ENCODE data around the gene ZMYND8.

Gene ZMYND8

DNA sequence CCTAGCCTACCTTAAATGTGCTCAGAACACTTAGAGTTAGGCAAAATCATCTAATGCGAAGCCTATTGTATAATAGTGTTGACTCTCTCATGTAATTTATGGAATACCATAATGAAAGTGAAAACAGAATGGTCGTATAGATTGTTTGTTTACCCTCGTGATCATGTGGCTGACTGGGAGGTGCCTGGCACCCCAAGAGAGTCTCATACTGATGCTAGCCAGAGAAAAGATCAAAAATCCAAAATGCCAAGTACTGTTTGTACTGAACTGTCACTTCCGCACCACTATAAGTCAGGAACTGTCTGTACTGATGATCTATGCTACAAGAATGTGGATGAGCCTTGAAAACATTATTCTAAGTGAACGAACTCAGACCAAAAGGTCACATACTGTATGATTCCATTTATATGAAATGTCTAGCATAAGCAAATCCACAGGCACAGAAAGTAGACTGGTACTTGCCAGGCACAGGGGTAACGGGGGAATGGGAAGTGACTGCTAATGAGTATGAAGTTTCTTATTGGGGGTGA lies 22.4 kb downstream of the ZMYND8 start:
- no peaks in the 10 kb centered on the region for H3K27me3 ChIP-seq (ENCODE audit: control insufficient read depth in 1 of 2, insufficient read depth in 2 of 2, low read length in 2 of 2)
- H3K4me3 ChIP-seq (ENCODE audit: low read depth in 1 of 2, low read length in 2 of 2) = peak overlapping the region in 1 of 2 donors; percentile 19
- H3K4me1 ChIP-seq (ENCODE audit: insufficient read depth, low read length) = peaks cover 71% of the 10 kb centered on the region
- H3K27ac ChIP-seq (ENCODE audit: low read depth, low read length) = peak overlapping the region; percentile 77
- H3K9me3 ChIP-seq (ENCODE audit: low read length) = no peaks in the 10 kb centered on the region
- no peaks in the 10 kb centered on the region for H3K36me3 ChIP-seq (ENCODE audit: insufficient read depth, low read length)
- no peak overlapping the region for H3K9ac ChIP-seq (ENCODE audit: low read length)

DNA sequence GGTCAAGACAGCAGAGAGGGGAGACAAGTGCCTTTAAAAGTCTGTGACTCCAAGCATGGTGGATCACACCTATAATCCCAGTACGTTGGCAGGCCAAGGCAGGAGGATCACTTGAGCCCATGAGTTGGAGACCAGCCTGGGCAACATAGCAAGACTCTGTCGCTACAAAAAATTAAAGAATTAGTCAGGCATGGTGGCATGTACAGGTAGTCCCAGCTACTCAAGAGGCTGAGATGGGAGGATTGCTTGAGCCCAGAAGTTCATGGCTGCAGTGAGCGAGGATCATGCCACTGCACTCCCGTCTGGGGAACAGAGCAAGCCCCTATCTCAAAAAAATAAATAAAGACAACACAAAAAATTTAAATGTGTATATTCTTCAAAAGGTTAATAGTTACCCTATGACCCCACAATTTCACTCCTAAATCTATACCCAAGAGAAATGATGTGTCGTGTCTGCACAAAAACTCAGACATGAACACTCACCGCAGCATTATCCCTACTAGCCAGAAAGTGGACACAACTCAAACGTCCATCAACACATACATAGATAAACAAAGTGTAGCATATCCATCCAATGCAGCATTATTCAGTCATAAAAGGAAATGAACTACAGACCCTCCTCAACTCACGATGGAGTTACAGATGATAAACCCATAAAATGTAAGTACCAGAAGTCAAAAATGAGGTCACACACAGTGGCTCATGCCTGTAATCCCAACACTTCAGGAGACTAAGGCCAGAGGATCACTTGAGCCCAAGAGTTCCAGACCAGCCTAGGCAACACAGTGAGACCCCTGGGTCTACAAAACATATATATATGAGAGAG lies 23.9 kb downstream of the ZMYND8 start:
- Histone ChIP-seq H3K27ac (ENCODE audit: low read depth, low read length) (peak overlapping the region; percentile 53), H3K36me3 (ENCODE audit: insufficient read depth, low read length) (no peaks in the 10 kb centered on the region), H3K4me1 (ENCODE audit: insufficient read depth, low read length) (peaks cover 77% of the 10 kb centered on the region)

DNA sequence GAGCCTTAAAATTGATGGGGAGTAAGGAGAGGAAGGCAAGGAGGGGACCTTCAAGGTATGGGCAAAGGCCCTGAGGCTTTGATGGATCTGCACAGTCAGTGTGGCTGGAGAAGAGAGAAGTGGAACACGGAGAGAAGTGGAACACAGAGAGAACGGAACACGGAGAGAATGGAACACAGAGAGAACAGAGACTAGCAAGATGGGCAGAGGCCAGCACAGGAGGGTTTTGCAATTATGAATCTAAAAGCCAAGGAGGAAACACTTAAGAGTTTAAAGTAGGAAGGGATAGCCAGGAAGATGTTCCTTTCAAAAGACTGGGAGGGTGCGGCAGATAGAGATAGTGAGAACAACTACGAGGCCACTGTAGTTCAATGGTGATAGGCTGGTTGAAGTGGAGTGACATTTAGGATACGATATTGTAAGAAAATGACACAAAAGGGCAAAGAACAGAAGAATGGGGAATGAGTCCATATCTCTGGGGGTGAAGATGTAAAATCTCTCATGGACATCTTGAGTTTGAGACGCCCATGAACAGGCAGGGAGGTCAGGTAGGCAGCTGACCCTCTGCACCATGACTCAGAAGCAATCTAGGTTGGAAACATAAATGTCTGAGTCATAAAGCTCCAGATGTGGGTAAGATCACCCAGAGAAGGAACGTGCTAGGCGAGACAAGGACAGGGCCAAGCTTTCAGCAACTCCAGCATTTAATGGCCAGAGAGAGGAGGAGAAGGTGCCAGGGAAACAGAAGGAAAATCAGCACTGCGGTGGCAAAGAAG lies 25.4 kb downstream of the ZMYND8 start:
- Histone ChIP-seq H3K9me3 (ENCODE audit: low read length) (no peaks in the 10 kb centered on the region), H3K27me3 (ENCODE audit: control insufficient read depth in 1 of 2, insufficient read depth in 2 of 2, low read length in 2 of 2) (no peaks in the 10 kb centered on the region), H3K36me3 (ENCODE audit: insufficient read depth, low read length) (no peaks in the 10 kb centered on the region), H3K27ac (ENCODE audit: low read depth, low read length) (peak overlapping the region; percentile 44), H3K9ac (ENCODE audit: low read length) (no peak overlapping the region), H3K4me1 (ENCODE audit: insufficient read depth, low read length) (peaks cover 67% of the 10 kb centered on the region), H3K4me3 (ENCODE audit: low read depth in 1 of 2, low read length in 2 of 2) (no peak overlapping the region)

More for the DNA sequence above, 23.9 kb downstream of the ZMYND8 start:
- Histone ChIP-seq H3K4me3 (ENCODE audit: low read depth in 1 of 2, low read length in 2 of 2) (no peak overlapping the region), H3K27me3 (ENCODE audit: control insufficient read depth in 1 of 2, insufficient read depth in 2 of 2, low read length in 2 of 2) (no peaks in the 10 kb centered on the region), H3K9ac (ENCODE audit: low read length) (no peak overlapping the region), H3K9me3 (ENCODE audit: low read length) (no peaks in the 10 kb centered on the region)

DNA sequence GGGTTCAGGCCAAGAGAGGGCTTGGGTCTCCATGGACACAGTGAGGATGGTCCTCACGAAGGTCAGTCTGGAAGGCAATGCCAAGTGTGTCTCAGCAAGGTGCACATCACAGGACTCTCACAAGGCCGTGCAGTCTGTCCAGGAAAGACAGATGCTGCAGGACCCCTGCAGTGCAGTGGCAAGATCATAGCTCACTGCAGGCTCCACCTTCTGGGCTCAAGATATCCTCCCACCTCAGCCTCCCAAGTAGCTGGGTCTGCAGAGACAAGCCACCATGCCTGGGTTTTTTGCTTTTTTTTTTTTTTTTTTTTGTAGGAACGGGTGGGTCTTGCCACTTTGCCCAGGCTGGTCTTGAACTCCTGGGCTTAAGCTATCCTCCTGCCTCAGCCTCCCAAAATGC lies 26.4 kb downstream of the ZMYND8 start:
- Histone ChIP-seq H3K36me3 (ENCODE audit: insufficient read depth, low read length) (no peaks in the 10 kb centered on the region), H3K9ac (ENCODE audit: low read length) (no peak overlapping the region), H3K4me3 (ENCODE audit: low read depth in 1 of 2, low read length in 2 of 2) (no peak overlapping the region), H3K27ac (ENCODE audit: low read depth, low read length) (peak overlapping the region; percentile 45), H3K9me3 (ENCODE audit: low read length) (no peaks in the 10 kb centered on the region), H3K4me1 (ENCODE audit: insufficient read depth, low read length) (peaks cover 57% of the 10 kb centered on the region), H3K27me3 (ENCODE audit: control insufficient read depth in 1 of 2, insufficient read depth in 2 of 2, low read length in 2 of 2) (no peaks in the 10 kb centered on the region)

DNA sequence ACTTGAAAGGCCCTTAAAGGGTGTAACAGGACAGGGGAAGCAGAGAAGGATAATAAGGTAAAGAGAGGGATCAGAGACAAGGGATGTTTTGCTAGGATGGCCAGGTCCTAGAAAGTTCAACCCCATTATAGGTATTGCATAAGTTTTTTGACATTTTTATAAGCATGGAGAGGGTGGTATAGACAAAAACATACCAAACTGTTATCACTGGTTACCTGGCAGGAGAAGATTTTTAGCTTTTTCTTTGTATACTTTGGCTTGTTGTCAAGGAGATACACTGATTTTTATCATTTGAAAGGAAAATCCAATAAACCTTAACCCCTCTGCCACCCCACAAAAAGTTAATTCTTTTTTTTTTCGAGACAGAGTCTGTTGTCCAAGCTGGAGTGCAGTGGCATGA lies 28.4 kb downstream of the ZMYND8 start:
- H3K27me3 ChIP-seq (ENCODE audit: control insufficient read depth in 1 of 2, insufficient read depth in 2 of 2, low read length in 2 of 2) = no peaks in the 10 kb centered on the region
- peaks cover 41% of the 10 kb centered on the region for H3K4me1 ChIP-seq (ENCODE audit: insufficient read depth, low read length)
- H3K4me3 ChIP-seq (ENCODE audit: low read depth in 1 of 2, low read length in 2 of 2) = no peak overlapping the region
- peak overlapping the region; percentile 81 for H3K27ac ChIP-seq (ENCODE audit: low read depth, low read length)
- H3K9ac ChIP-seq (ENCODE audit: low read length) = no peak overlapping the region
- no peaks in the 10 kb centered on the region for H3K9me3 ChIP-seq (ENCODE audit: low read length)
- no peaks in the 10 kb centered on the region for H3K36me3 ChIP-seq (ENCODE audit: insufficient read depth, low read length)

DNA sequence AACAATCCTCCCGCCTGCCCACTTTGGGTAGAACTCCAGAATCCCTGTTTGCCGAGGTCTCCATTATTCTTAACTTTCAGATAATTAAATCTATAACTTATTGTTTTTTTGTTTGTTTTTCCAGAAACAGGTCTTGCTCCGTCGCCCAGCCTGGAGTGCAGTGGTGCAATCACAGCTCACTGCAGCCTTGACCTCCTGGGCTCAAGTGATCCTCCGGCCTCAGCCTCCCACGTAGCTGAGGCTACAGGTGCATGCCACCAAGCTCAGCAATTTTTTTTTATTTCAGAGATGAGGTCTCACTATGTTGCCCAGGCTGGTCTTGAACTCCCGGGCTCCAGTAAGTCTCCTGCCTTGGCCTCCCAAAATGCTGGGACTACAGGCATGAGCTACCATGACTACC lies 28.8 kb downstream of the ZMYND8 start:
- peaks cover 39% of the 10 kb centered on the region for H3K4me1 ChIP-seq (ENCODE audit: insufficient read depth, low read length)
- no peaks in the 10 kb centered on the region for H3K36me3 ChIP-seq (ENCODE audit: insufficient read depth, low read length)
- H3K4me3 ChIP-seq (ENCODE audit: low read depth in 1 of 2, low read length in 2 of 2) = no peak overlapping the region
- no peak overlapping the region for H3K9ac ChIP-seq (ENCODE audit: low read length)
- peak overlapping the region; percentile 81 for H3K27ac ChIP-seq (ENCODE audit: low read depth, low read length)
- no peaks in the 10 kb centered on the region for H3K27me3 ChIP-seq (ENCODE audit: control insufficient read depth in 1 of 2, insufficient read depth in 2 of 2, low read length in 2 of 2)
- H3K9me3 ChIP-seq (ENCODE audit: low read length) = no peaks in the 10 kb centered on the region

DNA sequence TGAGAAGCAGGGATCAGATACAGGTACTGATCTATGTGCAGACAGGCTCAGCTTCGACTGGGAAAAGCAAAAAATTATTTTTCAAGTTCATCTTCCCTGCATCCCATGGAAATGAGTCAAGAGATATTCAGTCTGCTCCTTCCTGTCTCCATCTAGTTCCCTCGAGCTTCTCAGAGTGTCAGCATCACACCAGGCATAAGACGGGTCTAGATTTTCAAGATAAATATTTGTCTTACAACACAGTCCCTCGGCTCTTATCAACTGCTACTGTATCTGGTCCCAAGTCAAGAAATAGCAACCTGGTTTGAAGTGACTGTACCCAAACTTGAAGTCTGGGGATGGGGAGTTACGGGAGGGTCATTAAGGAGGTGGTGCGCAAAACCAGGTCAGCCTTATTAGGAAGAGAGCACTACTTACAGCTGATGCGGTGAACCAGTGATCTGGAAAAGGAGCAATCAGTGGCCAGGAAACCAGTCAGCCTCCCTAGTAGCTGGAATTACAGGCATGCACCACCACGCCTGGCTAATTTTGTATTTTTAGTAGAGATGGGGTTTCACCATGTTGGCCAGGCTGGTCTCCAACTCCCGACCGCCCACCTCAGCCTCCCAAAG lies 29.7 kb downstream of the ZMYND8 start:
- H3K27ac ChIP-seq (ENCODE audit: low read depth, low read length) = peak overlapping the region; percentile 14
- H3K9me3 ChIP-seq (ENCODE audit: low read length) = no peaks in the 10 kb centered on the region
- H3K4me3 ChIP-seq (ENCODE audit: low read depth in 1 of 2, low read length in 2 of 2) = no peak overlapping the region
- no peak overlapping the region for H3K9ac ChIP-seq (ENCODE audit: low read length)
- H3K4me1 ChIP-seq (ENCODE audit: insufficient read depth, low read length) = peaks cover 39% of the 10 kb centered on the region
- no peaks in the 10 kb centered on the region for H3K27me3 ChIP-seq (ENCODE audit: control insufficient read depth in 1 of 2, insufficient read depth in 2 of 2, low read length in 2 of 2)
- no peaks in the 10 kb centered on the region for H3K36me3 ChIP-seq (ENCODE audit: insufficient read depth, low read length)

DNA sequence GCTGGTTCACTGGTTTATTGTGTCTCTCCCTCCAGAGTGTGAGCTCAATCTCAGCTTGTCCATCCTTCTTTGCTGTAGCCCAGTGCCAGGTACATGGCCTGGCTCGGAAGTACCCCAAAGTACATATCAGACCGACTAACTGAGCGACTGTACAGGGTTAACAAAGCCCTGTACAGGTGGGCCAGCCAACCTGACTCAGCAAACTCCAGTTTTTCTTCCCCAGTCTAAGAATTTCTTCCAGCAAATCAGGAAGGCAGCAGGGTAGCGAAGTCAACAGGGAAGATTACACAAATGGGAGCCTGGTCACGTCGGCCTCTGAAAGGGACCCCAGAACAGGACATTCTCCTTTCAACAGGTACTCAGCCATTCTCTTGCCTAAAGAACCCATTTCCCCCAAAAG lies 31.3 kb downstream of the ZMYND8 start:
- no peak overlapping the region for H3K9ac ChIP-seq (ENCODE audit: low read length)
- H3K36me3 ChIP-seq (ENCODE audit: insufficient read depth, low read length) = no peaks in the 10 kb centered on the region
- H3K27me3 ChIP-seq (ENCODE audit: control insufficient read depth in 1 of 2, insufficient read depth in 2 of 2, low read length in 2 of 2) = no peaks in the 10 kb centered on the region
- H3K4me1 ChIP-seq (ENCODE audit: insufficient read depth, low read length) = peaks cover 33% of the 10 kb centered on the region
- H3K4me3 ChIP-seq (ENCODE audit: low read depth in 1 of 2, low read length in 2 of 2) = no peak overlapping the region
- H3K27ac ChIP-seq (ENCODE audit: low read depth, low read length) = no peak overlapping the region
- no peaks in the 10 kb centered on the region for H3K9me3 ChIP-seq (ENCODE audit: low read length)

DNA sequence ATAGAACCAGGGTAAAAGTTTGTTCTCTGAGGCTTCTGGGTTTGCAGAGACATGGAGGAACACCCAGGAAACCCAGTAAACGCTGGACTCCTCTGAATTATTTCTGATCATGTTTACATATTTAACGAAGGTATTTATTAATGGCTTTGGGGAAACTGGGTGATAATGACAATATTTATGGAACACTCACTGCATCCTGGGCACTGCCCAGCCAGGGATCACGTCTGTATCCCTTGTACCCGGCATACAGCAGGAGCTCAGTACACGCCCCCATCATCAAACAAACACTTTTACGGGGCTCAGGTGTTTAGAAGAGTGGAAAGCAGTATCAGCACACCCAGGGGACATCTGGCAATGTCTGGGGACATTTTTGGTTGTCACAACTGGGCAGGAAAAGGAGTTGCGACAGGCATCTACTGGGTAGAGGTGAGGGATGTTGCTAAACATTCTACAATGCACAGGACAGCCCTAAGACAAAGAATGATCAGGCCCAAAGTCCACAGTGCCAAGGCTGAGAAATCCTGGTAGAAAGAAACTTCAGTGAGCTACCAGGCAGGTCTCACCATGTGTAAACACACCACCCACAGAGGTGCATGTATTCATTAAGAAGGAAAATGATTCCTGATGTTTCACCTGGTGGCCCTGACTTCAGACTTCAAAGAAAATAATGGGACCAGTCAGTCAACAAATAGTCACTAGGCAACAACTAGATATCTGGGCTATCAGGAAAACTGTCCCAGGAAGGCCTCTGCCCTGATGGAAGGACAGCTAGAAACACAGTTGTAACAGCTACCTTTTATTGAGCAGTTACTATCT lies 35.3 kb downstream of the ZMYND8 start:
- no peak overlapping the region for H3K4me3 ChIP-seq (ENCODE audit: low read depth in 1 of 2, low read length in 2 of 2)
- H3K27me3 ChIP-seq (ENCODE audit: control insufficient read depth in 1 of 2, insufficient read depth in 2 of 2, low read length in 2 of 2) = no peaks in the 10 kb centered on the region
- H3K4me1 ChIP-seq (ENCODE audit: insufficient read depth, low read length) = peaks cover 46% of the 10 kb centered on the region
- H3K27ac ChIP-seq (ENCODE audit: low read depth, low read length) = peak overlapping the region; percentile 57
- no peak overlapping the region for H3K9ac ChIP-seq (ENCODE audit: low read length)
- no peaks in the 10 kb centered on the region for H3K9me3 ChIP-seq (ENCODE audit: low read length)
- no peaks in the 10 kb centered on the region for H3K36me3 ChIP-seq (ENCODE audit: insufficient read depth, low read length)

DNA sequence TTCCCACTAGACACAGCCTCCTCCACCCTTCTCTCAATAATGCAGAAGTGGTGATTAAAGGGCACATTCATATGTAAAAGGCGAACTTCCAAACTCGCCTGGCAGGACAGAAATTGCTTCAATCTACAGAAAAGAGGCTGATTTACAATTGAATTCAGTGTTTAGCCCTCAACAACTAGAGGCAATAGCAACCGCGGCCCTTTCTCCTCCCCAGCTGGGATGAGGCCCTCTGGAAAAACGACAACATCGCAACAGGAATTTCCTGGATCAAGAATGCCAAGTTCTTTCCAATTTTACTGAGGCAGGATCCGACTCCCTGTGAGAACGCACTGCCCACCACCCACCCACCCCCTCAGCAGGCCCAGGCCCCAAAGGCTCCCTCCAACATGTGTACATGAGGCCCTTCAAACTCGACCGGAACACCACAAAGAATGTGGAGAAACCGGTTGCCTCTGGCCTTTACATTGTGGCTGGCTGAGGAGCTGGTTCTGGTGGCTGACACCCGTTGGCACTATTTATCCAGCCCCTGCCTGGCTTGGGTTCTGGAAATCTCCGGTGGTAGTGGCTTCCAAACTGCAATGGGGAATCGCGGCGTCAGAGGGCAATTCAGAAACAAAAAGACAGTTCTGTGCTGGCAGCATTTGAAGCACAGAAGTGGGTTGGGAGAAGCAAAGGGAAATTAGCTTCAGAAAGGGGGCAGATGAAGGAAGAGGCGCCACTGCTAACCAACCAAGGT lies 36.8 kb downstream of the ZMYND8 start:
- peak overlapping the region; percentile 80 for H3K9ac ChIP-seq (ENCODE audit: low read length)
- peak overlapping the region in 1 of 2 donors; percentile 25 for H3K4me3 ChIP-seq (ENCODE audit: low read depth in 1 of 2, low read length in 2 of 2)
- no peaks in the 10 kb centered on the region for H3K9me3 ChIP-seq (ENCODE audit: low read length)
- H3K27ac ChIP-seq (ENCODE audit: low read depth, low read length) = peak overlapping the region; percentile 99
- peaks cover 60% of the 10 kb centered on the region for H3K4me1 ChIP-seq (ENCODE audit: insufficient read depth, low read length)
- no peaks in the 10 kb centered on the region for H3K27me3 ChIP-seq (ENCODE audit: control insufficient read depth in 1 of 2, insufficient read depth in 2 of 2, low read length in 2 of 2)
- no peaks in the 10 kb centered on the region for H3K36me3 ChIP-seq (ENCODE audit: insufficient read depth, low read length)

All from muscle layer of colon (tissue), 2 donors.